Measurements from ENCODE around the gene RNF223. TPM values are rescaled to one million over a fixed set of nuclear protein-coding genes. Genes with fewer than 3 reads are reported as not detected.

RNF223 gene
- total RNA-seq, 1 donor, result not detected

DNA sequence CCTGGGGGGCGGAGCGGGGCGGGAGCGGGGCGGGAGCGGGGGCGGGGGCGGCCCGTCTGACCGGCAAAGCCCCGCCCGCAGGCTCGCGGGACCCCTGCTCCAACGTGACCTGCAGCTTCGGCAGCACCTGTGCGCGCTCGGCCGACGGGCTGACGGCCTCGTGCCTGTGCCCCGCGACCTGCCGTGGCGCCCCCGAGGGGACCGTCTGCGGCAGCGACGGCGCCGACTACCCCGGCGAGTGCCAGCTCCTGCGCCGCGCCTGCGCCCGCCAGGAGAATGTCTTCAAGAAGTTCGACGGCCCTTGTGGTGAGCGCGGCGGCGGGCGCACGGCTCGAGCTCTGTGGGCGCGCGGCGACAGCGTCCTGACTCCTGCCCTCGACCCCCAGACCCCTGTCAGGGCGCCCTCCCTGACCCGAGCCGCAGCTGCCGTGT is 33.0 kb downstream of the RNF223 start:
- no peak for TF ChIP-seq CTCF (IDR thresholded peaks at IDR 0.05; ENCODE audit: extremely low read depth, low read depth, low read length)
- H3K4me2 ChIP-seq (ENCODE audit: insufficient read depth, low read length), result no peak overlapping the region
- H3K4me3 ChIP-seq (ENCODE audit: insufficient read depth, low read length), result no peak overlapping the region
- H3K27ac ChIP-seq (ENCODE audit: low read depth, low read length), result no peak overlapping the region
- H3K27me3 ChIP-seq (ENCODE audit: insufficient read depth, low read length), result no peaks in the 10 kb centered on the region
- H2AFZ ChIP-seq (ENCODE audit: low read length), result no peak overlapping the region
- H3K4me1 ChIP-seq (ENCODE audit: insufficient read depth, low read length), result peaks cover 7% of the 10 kb centered on the region
- no peaks in the 10 kb centered on the region for H3K9me3 ChIP-seq (ENCODE audit: low read depth, low read length)
- H4K20me1 ChIP-seq (ENCODE audit: insufficient read depth, low read length), result peaks cover 10% of the 10 kb centered on the region
- H3K79me2 ChIP-seq (ENCODE audit: insufficient read depth, low read length), result no peaks in the 10 kb centered on the region
- no peaks in the 10 kb centered on the region for H3K36me3 ChIP-seq (ENCODE audit: insufficient read depth, low read length)
- no peak for DNase-seq (ENCODE audit: insufficient read length, low spot score, missing footprints)

DNA sequence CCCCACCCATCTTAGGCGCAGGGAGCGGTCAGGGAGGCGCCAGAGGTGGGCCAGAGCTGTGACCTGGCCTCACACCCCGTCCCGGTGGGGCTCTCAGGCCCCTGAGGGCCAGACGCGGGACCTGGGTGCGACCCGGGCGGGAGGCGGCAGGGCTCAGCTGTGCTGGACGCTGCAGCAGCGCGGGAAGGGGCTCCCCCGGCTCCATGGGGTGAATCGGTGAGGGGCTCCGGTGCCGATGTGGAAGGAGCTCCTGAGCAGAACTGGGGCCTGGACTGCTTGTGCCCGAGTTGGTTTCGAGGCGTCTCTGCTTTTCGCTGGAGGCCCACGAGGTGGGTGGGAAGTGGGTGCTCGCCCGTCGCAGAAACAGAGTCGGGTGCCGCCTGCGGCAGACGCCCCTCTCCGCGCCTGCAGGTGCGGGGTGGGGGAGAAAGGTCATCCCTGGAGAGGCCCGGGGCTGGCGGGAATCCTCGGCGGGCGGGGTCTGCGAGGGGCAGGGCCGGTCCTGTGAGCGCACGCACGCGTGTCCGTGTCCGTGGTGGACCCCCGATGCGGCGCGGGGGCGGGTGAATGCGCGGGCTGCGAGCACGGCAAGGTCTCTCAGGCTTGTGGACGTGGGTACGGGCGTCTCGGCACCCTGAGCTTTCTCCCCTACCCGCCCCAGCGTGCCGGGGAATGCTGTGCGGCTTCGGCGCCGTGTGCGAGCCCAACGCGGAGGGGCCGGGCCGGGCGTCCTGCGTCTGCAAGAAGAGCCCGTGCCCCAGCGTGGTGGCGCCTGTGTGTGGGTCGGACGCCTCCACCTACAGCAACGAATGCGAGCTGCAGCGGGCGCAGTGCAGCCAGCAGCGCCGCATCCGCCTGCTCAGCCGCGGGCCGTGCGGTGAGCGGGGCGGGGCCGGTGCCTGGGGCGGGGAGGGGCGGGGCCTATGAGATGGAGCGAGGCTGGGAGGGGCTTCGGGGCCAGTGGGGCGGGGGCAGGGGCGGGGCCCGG is 33.8 kb downstream of the RNF223 start:
- peaks cover 10% of the 10 kb centered on the region for H4K20me1 ChIP-seq (ENCODE audit: insufficient read depth, low read length)
- H3K9me3 ChIP-seq (ENCODE audit: low read depth, low read length), result no peaks in the 10 kb centered on the region
- H3K4me3 ChIP-seq (ENCODE audit: insufficient read depth, low read length), result peak overlapping the region; percentile 65
- H3K4me2 ChIP-seq (ENCODE audit: insufficient read depth, low read length), result peak overlapping the region; percentile 70
- peak; percentile 100 for DNase-seq (ENCODE audit: insufficient read length, low spot score, missing footprints)
- no peaks in the 10 kb centered on the region for H3K27me3 ChIP-seq (ENCODE audit: insufficient read depth, low read length)
- peak overlapping the region; percentile 41 for H2AFZ ChIP-seq (ENCODE audit: low read length)
- TF ChIP-seq CTCF (IDR thresholded peaks at IDR 0.05; ENCODE audit: extremely low read depth, low read depth, low read length), result no peak
- H3K4me1 ChIP-seq (ENCODE audit: insufficient read depth, low read length), result peaks cover 7% of the 10 kb centered on the region
- no peaks in the 10 kb centered on the region for H3K79me2 ChIP-seq (ENCODE audit: insufficient read depth, low read length)
- H3K27ac ChIP-seq (ENCODE audit: low read depth, low read length), result no peak overlapping the region
- no peaks in the 10 kb centered on the region for H3K36me3 ChIP-seq (ENCODE audit: insufficient read depth, low read length)

GRCh38 chr1:1039145-1039910 is 34.8 kb downstream of the RNF223 start:
- Histone ChIP-seq H3K27me3 (ENCODE audit: insufficient read depth, low read length) (peaks cover 2% of the 10 kb centered on the region), H3K27ac (ENCODE audit: low read depth, low read length) (no peak overlapping the region), H2AFZ (ENCODE audit: low read length) (no peak overlapping the region), H3K4me2 (ENCODE audit: insufficient read depth, low read length) (no peak overlapping the region), H4K20me1 (ENCODE audit: insufficient read depth, low read length) (peaks cover 10% of the 10 kb centered on the region), H3K79me2 (ENCODE audit: insufficient read depth, low read length) (no peaks in the 10 kb centered on the region), H3K4me3 (ENCODE audit: insufficient read depth, low read length) (no peak overlapping the region), H3K9me3 (ENCODE audit: low read depth, low read length) (no peaks in the 10 kb centered on the region), H3K36me3 (ENCODE audit: insufficient read depth, low read length) (no peaks in the 10 kb centered on the region), H3K4me1 (ENCODE audit: insufficient read depth, low read length) (peaks cover 7% of the 10 kb centered on the region)
- TF ChIP-seq CTCF (IDR thresholded peaks at IDR 0.05; ENCODE audit: extremely low read depth, low read depth, low read length), result no peak
- no peak for DNase-seq (ENCODE audit: insufficient read length, low spot score, missing footprints)

- H3K4me3 ChIP-seq (ENCODE audit: insufficient read depth, low read length), result no peak overlapping the region
- no peak overlapping the region for H2AFZ ChIP-seq (ENCODE audit: low read length)
- no peaks in the 10 kb centered on the region for H3K79me2 ChIP-seq (ENCODE audit: insufficient read depth, low read length)
- no peak for TF ChIP-seq CTCF (IDR thresholded peaks at IDR 0.05; ENCODE audit: extremely low read depth, low read depth, low read length)
- no peaks in the 10 kb centered on the region for H3K36me3 ChIP-seq (ENCODE audit: insufficient read depth, low read length)
- H3K27me3 ChIP-seq (ENCODE audit: insufficient read depth, low read length), result peaks cover 7% of the 10 kb centered on the region
- no peak overlapping the region for H3K4me2 ChIP-seq (ENCODE audit: insufficient read depth, low read length)
- H3K9me3 ChIP-seq (ENCODE audit: low read depth, low read length), result no peaks in the 10 kb centered on the region
- H3K27ac ChIP-seq (ENCODE audit: low read depth, low read length), result no peak overlapping the region
- DNase-seq (ENCODE audit: insufficient read length, low spot score, missing footprints), result no peak
- peaks cover 10% of the 10 kb centered on the region for H4K20me1 ChIP-seq (ENCODE audit: insufficient read depth, low read length)
- peaks cover 7% of the 10 kb centered on the region for H3K4me1 ChIP-seq (ENCODE audit: insufficient read depth, low read length)
Observed at GRCh38 chr1:1038694-1039093, 35.4 kb downstream of the RNF223 start.
